ENCODE results near the gene MARCHF3. TPM values are rescaled to one million over a fixed set of nuclear protein-coding genes. Genes with fewer than 3 reads are reported as not detected.

MARCHF3 gene
- polyA plus RNA-seq, 3 donors, result 6.8 to 8.2 (median 7.2) TPM

- no peak for DNase-seq (ENCODE audit: low read depth in 3 of 3, low spot score in 2 of 3)
These were observed 211.1 kb downstream of the MARCHF3 start for GRCh38 chr5:126819253-126819652.

DNA sequence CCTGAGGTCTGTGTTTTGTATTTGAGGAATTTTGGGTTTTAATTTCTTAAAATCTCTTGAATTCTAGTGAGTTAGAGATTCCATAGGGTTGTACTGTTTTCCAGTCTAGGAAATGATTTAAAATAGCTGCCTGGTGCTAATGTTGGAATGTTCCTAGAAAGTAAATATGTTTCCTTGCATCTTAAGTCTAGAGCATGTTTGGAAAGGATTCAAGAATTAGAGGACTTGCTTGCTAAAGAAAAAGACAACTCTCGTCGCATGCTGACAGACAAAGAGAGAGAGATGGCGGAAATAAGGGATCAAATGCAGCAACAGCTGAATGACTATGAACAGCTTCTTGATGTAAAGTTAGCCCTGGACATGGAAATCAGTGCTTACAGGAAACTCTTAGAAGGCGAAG is 211.6 kb downstream of the MARCHF3 start:
- DNase-seq (ENCODE audit: low read depth in 3 of 3, low spot score in 2 of 3), result no peak

Other genes with a start within 250 kb of the MARCHF3 start
- 10 to 100 TPM; 11.6 to 13.3 (median 12.0) TPM for gene C5orf63, start 42.9 kb upstream of the MARCHF3 start, polyA plus RNA-seq (ENCODE audit: insufficient read length in 3 of 3)